NCI-H1930 (cell line): Measurements from ENCODE around the gene UFSP1.

Experiments used
- DNase-seq, 2 experiments: peaks; one replicate each; lab custom pipeline; 2025; lab: John Stamatoyannopoulos, UW

Gene UFSP1

DNA sequence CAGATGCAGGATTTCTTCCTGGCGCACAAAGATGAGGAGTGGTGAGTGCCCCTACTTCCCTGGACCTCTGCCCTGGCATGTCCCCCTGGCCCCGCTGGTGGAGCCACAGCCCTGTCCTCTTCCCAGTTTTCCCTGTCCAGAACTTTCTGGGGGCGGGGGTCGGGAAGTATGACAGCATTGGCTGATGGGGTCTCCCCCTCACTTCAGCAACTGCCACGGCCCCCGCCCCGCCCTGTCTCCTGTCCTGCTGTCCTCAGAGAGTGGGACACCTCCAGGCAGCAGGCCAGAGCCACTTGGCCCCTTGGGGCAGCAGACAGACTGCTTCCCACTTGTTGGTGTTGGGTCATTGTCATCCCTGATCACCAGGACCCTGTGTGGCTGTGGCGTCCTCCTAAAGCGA, 7.3 kb downstream of the UFSP1 start:
- DNase-seq, result no peak

DNA sequence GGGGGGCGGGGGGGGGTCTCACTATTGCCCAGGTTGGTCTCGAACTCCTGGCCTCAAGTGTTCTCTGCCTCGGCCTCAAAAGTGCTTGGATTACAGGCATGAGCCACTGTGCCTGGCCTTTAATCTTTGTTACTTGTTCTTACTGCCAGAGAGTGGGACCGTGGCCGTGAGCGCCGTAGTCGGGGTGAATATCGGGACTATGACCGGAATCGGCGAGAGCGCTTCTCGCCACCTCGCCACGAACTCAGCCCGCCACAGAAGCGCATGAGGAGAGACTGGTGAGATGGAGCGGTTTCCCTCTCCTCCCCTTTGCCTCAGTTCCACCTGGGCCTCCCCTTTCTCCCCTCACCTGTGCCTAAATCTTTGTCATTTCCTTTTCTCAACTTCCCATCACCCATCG, 8.4 kb downstream of the UFSP1 start:
- DNase-seq, result no peak

- no peak for DNase-seq
Observed at GRCh38 chr7:100880645-100881044, 8.9 kb downstream of the UFSP1 start.

DNA sequence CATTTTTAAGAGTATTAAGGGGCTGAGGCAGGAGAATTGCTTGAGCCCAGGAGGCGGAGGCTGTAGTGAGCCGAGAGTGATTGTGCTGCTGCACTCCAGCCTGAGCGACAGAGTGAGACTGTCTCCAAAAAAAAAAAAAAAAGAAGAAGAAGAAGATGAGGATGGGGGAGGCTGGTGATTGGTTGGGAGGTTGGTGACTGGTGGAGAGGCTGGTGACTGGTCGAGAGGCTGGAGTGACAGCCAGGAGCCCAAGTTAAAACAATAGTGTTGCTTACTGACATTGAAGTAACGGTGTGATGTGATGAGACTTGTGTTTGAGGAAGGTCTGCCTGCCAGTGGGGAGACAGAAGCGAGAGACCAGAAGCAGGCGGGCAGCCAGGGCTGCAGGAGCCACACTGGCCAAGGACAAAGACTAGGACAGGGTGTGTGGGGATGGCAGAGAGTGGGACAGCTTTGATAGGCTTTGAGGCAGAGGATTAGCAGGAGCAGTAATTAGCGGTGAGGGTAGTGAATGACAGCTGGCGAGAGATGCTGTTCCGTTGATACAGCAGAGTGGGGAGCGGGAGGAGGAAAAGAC, 9.7 kb downstream of the UFSP1 start:
- DNase-seq, result no peak

GRCh38 chr7:100878685-100879084, 10.8 kb downstream of the UFSP1 start:
- DNase-seq, result no peak

DNA sequence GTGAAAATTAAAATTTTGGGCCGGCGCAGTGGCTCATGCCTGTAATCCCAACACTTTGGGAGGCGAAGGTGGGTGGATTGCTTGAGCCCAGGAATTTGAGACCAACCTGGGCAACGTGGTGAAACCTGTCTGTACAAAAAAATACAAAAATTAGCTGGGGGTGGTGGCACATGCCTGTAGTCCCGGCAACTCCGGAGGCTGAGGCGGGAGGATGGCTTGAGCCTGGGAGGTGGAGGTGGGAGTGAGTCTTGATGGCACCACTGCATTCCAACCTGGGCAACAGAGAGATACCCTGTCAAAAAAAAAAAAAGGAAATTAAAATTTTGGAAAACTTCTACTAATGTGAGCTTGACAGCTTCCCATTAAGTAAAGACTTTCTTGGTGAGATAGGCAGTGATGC, 11.5 kb downstream of the UFSP1 start:
- DNase-seq, result no peak

- no peak for DNase-seq
Observed at GRCh38 chr7:100875356-100875751, 14.2 kb downstream of the UFSP1 start.

DNA sequence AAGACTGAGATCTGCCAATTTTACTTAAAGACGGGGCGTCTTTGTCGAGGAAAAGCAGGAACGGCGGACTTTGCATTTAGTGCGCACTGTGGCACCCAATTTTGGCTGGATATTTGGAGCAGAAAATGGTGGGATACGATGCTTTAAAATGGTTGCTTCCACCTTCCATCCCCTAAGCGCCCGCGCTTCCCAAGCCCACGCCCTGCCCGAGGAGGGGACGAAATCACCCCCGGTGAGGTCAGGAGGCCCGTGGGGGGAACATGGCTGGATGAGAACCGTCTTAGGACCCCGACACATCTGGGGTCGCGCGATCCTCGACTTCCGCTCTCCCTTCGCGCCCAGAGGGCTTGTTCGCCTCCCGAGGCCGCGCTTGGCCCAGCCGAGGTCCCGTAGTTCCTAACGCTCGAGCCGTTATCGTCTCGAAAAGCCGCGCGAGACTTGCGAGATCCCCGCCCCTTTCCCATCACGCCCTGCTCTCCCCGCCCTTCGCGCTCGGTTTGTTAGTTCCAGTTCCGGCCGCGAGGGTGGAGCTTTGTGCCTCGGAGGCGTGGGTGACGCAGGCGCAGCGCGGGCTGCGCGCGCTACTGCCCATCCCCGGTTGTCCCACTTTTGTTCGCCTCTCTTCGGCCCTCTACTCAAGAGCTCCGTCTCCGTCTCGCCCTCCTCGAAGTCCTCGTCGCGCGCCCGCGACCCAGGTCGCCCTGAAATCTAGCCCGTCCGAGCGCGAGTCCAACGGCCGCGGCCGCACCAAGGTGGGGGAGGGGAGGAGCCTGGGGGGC, 14.7 kb downstream of the UFSP1 start, which contains the start of gene SRRT:
SRRT (plus strand) TSS at position 527 of the 779 bp plus-strand sequence. CDS start 488 bp downstream, outside the sequence.
- DNase-seq, result peak; percentile 99 to 100

GRCh38 chr7:100874300-100874576, 15.3 kb downstream of the UFSP1 start:
- no peak for DNase-seq

- no peak for DNase-seq
Observed at GRCh38 chr7:100873599-100874299, 15.8 kb downstream of the UFSP1 start.

- no peak for DNase-seq
Observed at GRCh38 chr7:100867776-100868485, 21.6 kb downstream of the UFSP1 start.

DNA sequence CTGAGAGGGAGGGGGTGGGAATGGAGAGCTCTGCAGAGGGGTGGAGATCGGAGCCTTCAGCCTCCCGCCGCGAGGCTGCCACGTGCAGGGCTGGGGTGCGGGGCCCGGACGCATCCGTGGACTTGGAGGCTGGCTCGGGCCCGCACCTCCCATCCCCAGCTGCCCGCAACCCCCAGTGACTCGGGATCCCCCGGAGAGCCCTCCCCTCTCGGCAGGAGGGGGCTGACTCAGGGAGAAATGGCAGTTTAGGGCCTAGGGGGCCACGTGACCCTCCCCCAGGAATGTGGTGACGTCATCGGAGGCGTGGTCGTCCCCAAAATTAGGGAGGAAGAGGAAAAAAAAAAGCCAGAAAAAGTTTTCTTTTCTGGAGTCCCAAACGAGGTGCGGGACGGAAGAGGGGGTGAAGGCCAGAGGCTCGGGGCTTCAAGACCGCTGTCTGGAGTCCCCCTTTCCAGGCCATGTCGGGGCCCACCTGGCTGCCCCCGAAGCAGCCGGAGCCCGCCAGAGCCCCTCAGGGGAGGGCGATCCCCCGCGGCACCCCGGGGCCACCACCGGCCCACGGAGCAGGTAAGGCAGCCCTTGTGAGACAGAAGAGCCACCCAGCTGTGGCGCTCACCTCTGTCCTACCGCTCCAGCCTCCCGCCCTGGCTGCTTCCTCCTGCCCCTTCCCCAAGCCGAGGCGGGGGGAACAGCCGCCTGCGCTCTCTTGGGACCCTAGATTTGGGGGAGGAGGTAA, 22.3 kb downstream of the UFSP1 start, which contains the start of gene TRIP6:
TRIP6 (plus strand) TSS at position 348 of the 736 bp plus-strand sequence; CDS start at position 459, 111 bp downstream.
- no peak for DNase-seq

DNA sequence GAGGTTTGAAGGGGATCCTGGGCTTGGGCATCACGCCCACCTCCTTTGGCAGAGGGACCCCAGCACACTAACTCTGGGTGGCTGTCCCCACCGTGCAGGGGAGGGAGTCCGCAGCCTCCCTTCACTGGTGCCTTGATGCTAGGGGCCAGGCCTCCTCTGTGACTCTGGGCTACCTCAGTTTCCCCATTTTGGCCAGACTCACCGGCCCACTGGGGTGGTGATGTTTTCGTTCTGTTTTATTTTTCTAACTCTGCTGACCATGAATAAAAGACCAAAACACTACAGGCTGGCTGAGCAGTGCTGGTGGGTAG, 22.8 kb downstream of the UFSP1 start:
- DNase-seq, result no peak

DNA sequence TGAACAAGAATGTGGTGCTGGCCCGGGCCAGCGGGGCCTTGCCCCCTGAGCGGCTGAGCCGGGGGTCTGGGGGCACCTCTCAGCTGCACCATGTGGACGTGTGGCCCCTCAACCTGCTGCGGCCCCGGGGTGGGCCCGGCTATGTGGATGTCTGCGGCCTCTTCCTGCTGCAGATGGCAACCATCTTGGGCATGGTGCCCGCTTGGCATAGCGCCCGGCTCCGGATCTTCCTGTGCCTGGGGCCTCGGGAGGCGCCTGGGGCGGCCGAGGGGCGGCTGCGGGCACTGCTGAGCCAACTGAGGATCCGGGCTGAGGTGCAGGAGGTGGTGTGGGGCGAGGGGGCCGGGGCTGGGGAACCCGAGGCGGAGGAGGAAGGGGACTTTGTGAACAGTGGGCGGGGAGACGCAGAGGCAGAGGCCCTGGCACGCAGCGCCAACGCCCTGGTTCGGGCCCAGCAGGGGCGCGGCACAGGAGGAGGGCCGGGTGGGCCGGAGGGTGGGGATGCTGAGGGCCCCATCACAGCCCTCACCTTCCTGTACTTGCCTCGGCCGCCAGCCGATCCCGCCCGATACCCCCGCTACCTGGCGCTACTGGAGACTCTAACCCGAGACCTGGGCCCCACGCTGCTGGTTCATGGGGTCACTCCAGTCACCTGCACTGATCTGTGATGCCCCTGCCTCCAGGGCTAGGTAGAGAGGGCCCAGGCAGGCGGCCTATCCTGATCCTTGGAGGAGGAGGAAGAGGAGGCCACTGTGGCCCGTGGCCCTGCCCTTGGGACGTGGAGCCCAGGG, 23.4 kb downstream of the UFSP1 start:
- no peak for DNase-seq

DNA sequence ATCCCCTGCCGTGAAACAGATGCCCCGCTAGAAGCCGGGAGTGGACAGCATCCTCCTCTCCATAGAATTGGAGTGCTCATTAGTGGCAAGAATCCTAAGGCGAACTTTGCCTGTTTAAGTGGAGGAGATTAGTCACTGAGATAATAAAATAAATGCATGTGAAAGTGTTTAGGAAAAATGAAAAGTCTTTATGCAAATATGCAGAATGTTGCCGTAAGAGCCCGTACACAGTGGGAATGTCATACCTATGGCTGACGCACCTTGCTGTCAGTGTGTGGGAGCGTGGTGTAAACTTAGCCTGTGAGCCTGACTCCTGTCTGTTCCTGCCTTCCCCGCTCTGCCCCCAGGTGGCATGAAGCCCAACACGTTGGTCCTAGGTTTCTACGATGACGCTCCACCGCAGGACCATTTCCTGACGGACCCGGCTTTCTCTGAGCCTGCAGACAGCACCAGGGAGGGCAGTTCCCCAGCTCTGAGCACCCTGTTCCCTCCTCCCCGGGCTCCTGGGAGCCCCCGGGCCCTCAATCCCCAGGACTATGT, 24.1 kb downstream of the UFSP1 start:
- no peak for DNase-seq

DNA sequence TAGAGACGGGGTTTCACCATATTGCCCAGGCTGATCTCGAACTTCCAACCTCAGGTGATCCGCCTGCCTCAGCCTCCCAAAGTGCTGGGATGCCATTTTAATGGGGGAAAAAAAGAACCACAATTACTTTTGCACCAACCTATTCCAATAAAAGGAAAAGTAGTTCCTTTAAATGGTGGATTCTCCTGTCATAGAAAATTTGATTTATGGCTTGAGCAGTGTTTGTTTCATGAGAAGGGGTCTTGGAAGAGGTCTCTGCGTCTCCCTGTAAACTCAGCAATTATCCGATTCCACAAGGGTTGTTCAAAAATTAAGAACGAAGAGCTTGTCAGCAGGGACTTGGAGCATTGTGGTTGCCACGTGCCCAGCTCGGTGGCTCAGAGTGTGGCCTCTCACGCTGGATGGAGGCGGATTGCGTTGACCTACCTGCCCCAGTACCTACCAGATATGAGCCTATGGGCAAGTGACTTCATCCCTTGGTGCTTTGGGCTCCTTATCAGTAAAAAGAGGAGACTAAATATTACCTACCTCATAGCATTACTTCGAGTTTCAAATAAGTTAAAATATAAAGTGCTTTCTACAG, 25.2 kb downstream of the UFSP1 start:
- DNase-seq, result no peak

DNA sequence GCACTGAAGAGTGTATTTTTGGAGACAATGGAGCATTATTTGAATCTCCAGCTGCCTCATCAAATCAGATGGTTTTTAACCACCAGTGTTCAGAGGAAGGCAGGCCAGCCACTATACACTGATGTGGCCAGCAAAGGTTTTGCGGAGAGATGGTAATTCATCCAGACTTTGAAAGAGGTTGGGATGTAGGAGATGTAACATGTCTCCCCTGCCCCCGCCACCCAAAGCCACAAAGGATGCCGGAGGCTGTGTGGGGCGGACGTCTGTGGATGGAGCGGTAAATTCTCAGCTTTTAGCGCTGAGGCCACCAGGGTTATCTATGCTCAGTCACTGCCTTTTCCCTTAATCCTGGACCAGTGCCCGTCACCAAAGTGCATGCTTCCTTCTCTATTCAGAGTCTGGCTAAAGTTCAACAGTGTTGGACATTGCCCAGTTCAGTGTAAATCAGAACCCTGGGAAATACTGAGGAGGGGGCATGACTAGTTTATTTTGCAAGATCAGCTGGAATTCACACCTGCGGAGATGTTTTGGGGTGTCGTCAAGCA, 26.0 kb downstream of the UFSP1 start:
- DNase-seq, result no peak

GRCh38 chr7:100861616-100861985, 27.9 kb downstream of the UFSP1 start:
- DNase-seq, result no peak

GRCh38 chr7:100860702-100861615, 28.6 kb downstream of the UFSP1 start:
- no peak for DNase-seq
